IMR-90 (cell line): Measurements from ENCODE around the gene PIWIL4. TPM values are rescaled to one million over a fixed set of nuclear protein-coding genes. Genes with fewer than 3 reads are reported as not detected.

Experiments
- ATAC-seq: fragments of 200-7000 bp; cut with Tn5 transposase; 2 replicates; pipeline ENCODE4 v1.9.1; 2020; ENCODE audit warnings: low read depth, mild to moderate bottlenecking, moderate library complexity
- BruUV-seq: library from RNA; stranded (reverse); fragments of 400-500 nt; replicated peaks from 2 replicates; lab custom pipeline; 2021; lab: Mats Ljungman, UMichigan
- CTCF ChIA-PET: fragments of 300-600 bp; formaldehyde crosslinking; extraction: SDS; loops from one replicate; lab custom pipeline; 2021; ENCODE audit warnings: antibody characterized with exemption; lab: Yijun Ruan, JAX
- POLR2A ChIA-PET: fragments of 300-600 bp; sonication (Branson Sonifier 250); formaldehyde crosslinking; loops from one replicate; lab custom pipeline; 2022; ENCODE audit warnings: antibody characterized with exemption; ENCODE audit not compliant: unreplicated experiment; lab: Charles Lee
- DNase-seq: peaks from one replicate; pipeline ENCODE4 v3.0.0; 2013
- H2AFZ ChIP-seq: replicated peaks from 2 replicates; pipeline ENCODE3; 2013; ENCODE audit warnings: low read length, mild to moderate bottlenecking; ENCODE audit not compliant: poor library complexity
- H2AK5ac ChIP-seq: 2 replicates; pipeline ENCODE4 v1.6.1; 2013; ENCODE audit warnings: low read depth, low read length, inconsistent platforms
- H2AK9ac ChIP-seq: replicated peaks from 2 replicates; pipeline ENCODE3; 2013; ENCODE audit warnings: mild to moderate bottlenecking, low read depth, low read length, moderate library complexity; ENCODE audit not compliant: poor library complexity
- H2BK120ac ChIP-seq: 2 replicates; pipeline ENCODE4 v1.6.1; 2013; ENCODE audit warnings: low read depth, low read length, inconsistent platforms
- H2BK15ac ChIP-seq: 3 replicates; pipeline ENCODE4 v1.6.1; 2013; ENCODE audit warnings: low read depth, low read length, inconsistent platforms
- H2BK20ac ChIP-seq: 2 replicates; pipeline ENCODE4 v1.6.1; 2013; ENCODE audit warnings: low read depth, mild to moderate bottlenecking, inconsistent platforms, low read length, moderate library complexity
- H2BK5ac ChIP-seq: 2 replicates; pipeline ENCODE4 v1.6.1; 2013; ENCODE audit warnings: mild to moderate bottlenecking, low read depth, low read length, inconsistent platforms; ENCODE audit not compliant: poor library complexity, severe bottlenecking
- H3K14ac ChIP-seq: replicated peaks from 2 replicates; pipeline ENCODE4 v1.6.1; 2013; ENCODE audit warnings: low read depth, low read length, inconsistent platforms
- H3K18ac ChIP-seq: 2 replicates; pipeline ENCODE4 v1.6.1; 2013; ENCODE audit warnings: low read depth, low read length, control low read depth
- H3K23ac ChIP-seq: 2 replicates; pipeline ENCODE4 v1.6.1; 2013; ENCODE audit warnings: low read depth, low read length, inconsistent platforms
- H3K27ac ChIP-seq: 2 replicates; pipeline ENCODE4 v1.5.1; 2013; ENCODE audit warnings: mild to moderate bottlenecking, control low read depth, low read length; ENCODE audit not compliant: insufficient read depth
- H3K27me3 ChIP-seq: 2 replicates; pipeline ENCODE4 v1.6.1; 2013; ENCODE audit warnings: low read length; ENCODE audit not compliant: control insufficient read depth, insufficient read depth
- H3K36me3 ChIP-seq: 2 replicates; pipeline ENCODE4 v1.6.1; 2013; ENCODE audit warnings: low read length, mixed read lengths; ENCODE audit not compliant: control insufficient read depth, insufficient read depth
- H3K4ac ChIP-seq: 2 replicates; pipeline ENCODE4 v1.6.1; 2013; ENCODE audit warnings: low read depth, low read length, inconsistent platforms
- H3K4me1 ChIP-seq: 2 replicates; pipeline ENCODE4 v1.6.1; 2013; ENCODE audit warnings: low read length, mixed read lengths; ENCODE audit not compliant: control insufficient read depth, insufficient read depth
- H3K4me2 ChIP-seq: 2 replicates; pipeline ENCODE4 v1.6.1; 2013; ENCODE audit warnings: low read depth, mild to moderate bottlenecking, control low read depth, low read length, moderate library complexity
- H3K4me3 ChIP-seq: 2 replicates; pipeline ENCODE4 v1.5.1; 2013; ENCODE audit warnings: low read depth, mild to moderate bottlenecking, control low read depth, low read length, moderate library complexity; ENCODE audit not compliant: insufficient read depth
- H3K56ac ChIP-seq: 2 replicates; pipeline ENCODE4 v1.6.1; 2013; ENCODE audit warnings: low read length, inconsistent platforms; ENCODE audit not compliant: insufficient read depth; ENCODE audit errors: extremely low read depth
- H3K79me1 ChIP-seq, 2 experiments: 2 replicates each; pipeline ENCODE4 v1.6.1; 2013; ENCODE audit warnings: low read length in 2 of 2, inconsistent platforms in 1 of 2, low read depth in 1 of 2
- H3K9ac ChIP-seq: 2 replicates; pipeline ENCODE4 v1.6.1; 2013; ENCODE audit warnings: low read depth, low read length, control low read depth
- H3K9me1 ChIP-seq: 2 replicates; pipeline ENCODE4 v1.6.1; 2013; ENCODE audit warnings: low read length, inconsistent platforms; ENCODE audit not compliant: insufficient read depth
- H3K9me3 ChIP-seq: 2 replicates; pipeline ENCODE4 v1.6.1; 2013; ENCODE audit warnings: low read length; ENCODE audit not compliant: control insufficient read depth, insufficient read depth
- H4K20me1 ChIP-seq: 2 replicates; pipeline ENCODE4 v1.6.1; 2013; ENCODE audit warnings: low read length, inconsistent platforms; ENCODE audit not compliant: insufficient read depth
- H4K5ac ChIP-seq: 2 replicates; pipeline ENCODE4 v1.6.1; 2013; ENCODE audit warnings: mild to moderate bottlenecking, low read depth, low read length, control low read depth
- H4K8ac ChIP-seq, 2 experiments: 2 replicates each; pipeline ENCODE4 v1.6.1; 2013; ENCODE audit warnings: low read depth in 2 of 2, low read length in 2 of 2, control low read depth in 1 of 2, inconsistent platforms in 1 of 2
- H4K91ac ChIP-seq: 2 replicates; pipeline ENCODE4 v1.6.1; 2013; ENCODE audit warnings: low read depth, low read length, inconsistent platforms; ENCODE audit not compliant: insufficient read depth
- FOS ChIP-seq: fragments of 150-350 bp; IDR thresholded peaks from 2 replicates; pipeline ENCODE4 v1.6.1; 2016; ENCODE audit warnings: low read depth, low read length
- RAD21 ChIP-seq: IDR thresholded peaks from 2 replicates; pipeline ENCODE4 v1.6.1; 2012; ENCODE audit warnings: low read length, improper control_type of control experiment
- WGBS, 2 experiments: methylation state at CpG; one replicate each; pipeline versions ENCODE4 v1.1.5 to v1.1.7; 2013; ENCODE audit warnings: missing lambda C conversion rate in 2 of 2; ENCODE audit not compliant: insufficient read length in 1 of 2; ENCODE audit errors: extremely low coverage in 2 of 2; 5-methylcytosine and 5-hydroxymethylcytosine counted together
- dilution Hi-C: fragments of 300-500 bp; cut with HindIII; formaldehyde crosslinking; loops from one replicate; pipeline ENCODE4 v1.14.3; 2018; ENCODE audit warnings: low sequenced_read_pairs; ENCODE audit not compliant: unreplicated experiment
- in situ Hi-C: fragments of 300-500 bp; cut with MboI; formaldehyde crosslinking; loops from 3 replicates; pipeline ENCODE4 v1.14.3; 2019; ENCODE audit warnings: low sequenced_read_pairs, inconsistent platforms, mixed read lengths
- intact Hi-C: fragments of 100-400 bp; cut with micrococcal nuclease; formaldehyde crosslinking; loops from 2 replicates; pipeline ENCODE4 v1.10.0; 2022
- polyA plus RNA-seq, 3 experiments: library from polyadenylated mRNA; depleted of rRNA; stranded (reverse); fragments of >200 nt; gene quantifications; 2 replicates each; pipeline ENCODE4 v1.2.3, GENCODE V29; 2012; ENCODE audit warnings: low replicate concordance in 1 of 3
- total RNA-seq: library from RNA; depleted of rRNA; stranded (reverse); fragments of >200 nt; gene quantifications from 2 replicates; pipeline ENCODE4 v1.2.3, GENCODE V29; 2012

PIWIL4 gene
- total and polyA plus RNA-seq, 2 of the 4 experiments (the other 2 are of a cell fraction): 0.72 to 1.3 TPM

DNA sequence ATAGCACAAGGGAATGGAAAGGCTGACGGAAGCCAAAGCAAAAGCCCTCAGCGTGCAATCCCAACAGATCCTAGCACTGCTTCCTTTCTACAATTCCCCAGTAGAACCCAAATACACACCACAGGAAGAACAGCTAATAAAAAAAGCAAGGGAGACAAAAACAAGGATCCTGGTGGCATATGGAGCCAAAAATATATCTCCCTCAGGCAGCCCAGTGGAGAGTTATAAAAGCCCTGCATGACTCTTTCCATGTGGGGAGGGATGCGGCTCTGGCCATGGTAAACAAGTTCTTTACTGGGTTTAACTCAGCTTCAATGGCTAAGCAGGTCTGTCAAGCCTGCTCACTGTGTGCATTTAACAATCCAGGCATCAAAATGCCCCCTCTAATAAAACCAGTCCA lies 88.1 kb downstream of the PIWIL4 start:
- no peak overlapping the region for H3K9ac ChIP-seq
- DNase-seq: no peak
- no peaks in the 10 kb centered on the region for H3K36me3 ChIP-seq
- ATAC-seq: no peak
- H4K91ac ChIP-seq: no peak overlapping the region
- CTCF ChIA-PET: no interaction called here
- no peaks in the 10 kb centered on the region for H3K9me3 ChIP-seq
- no peak overlapping the region for H2BK20ac ChIP-seq
- H3K14ac ChIP-seq: no peak overlapping the region
- no peaks in the 10 kb centered on the region for H3K79me1 ChIP-seq
- no peaks in the 10 kb centered on the region for H4K20me1 ChIP-seq
- no peak overlapping the region for H2AFZ ChIP-seq
- no peak overlapping the region for H2BK5ac ChIP-seq
- H3K27ac ChIP-seq: no peak overlapping the region
- TF ChIP-seq RAD21 (no peak), FOS (no peak)
- dilution Hi-C loops: no loop called here
- H3K4me1 ChIP-seq: peaks cover 6% of the 10 kb centered on the region
- no peak overlapping the region for H3K4me2 ChIP-seq
- no peak overlapping the region for H2BK120ac ChIP-seq
- no peak overlapping the region for H4K8ac ChIP-seq
- H3K27me3 ChIP-seq: peaks cover 36% of the 10 kb centered on the region
- H4K5ac ChIP-seq: no peak overlapping the region
- intact Hi-C loops: no loop called here
- no peak overlapping the region for H2BK15ac ChIP-seq
- POLR2A ChIA-PET: no interaction called here
- no peak overlapping the region for H3K4ac ChIP-seq
- no CpG with 5 or more reads among the region's 3 CpGs for WGBS, 2 experiments
- no peak overlapping the region for H3K4me3 ChIP-seq
- in situ Hi-C loops: no loop called here
- H2AK5ac ChIP-seq: no peak overlapping the region
- H3K9me1 ChIP-seq: no peaks in the 10 kb centered on the region
- no peak overlapping the region for H3K56ac ChIP-seq
- BruUV-seq: no TSS peak
- no peak overlapping the region for H2AK9ac ChIP-seq
- no peak overlapping the region for H3K18ac ChIP-seq
- no peak overlapping the region for H3K23ac ChIP-seq
